PC-9 (cell line): ENCODE measurements around the gene INTU.

Experiments
- CTCF ChIP-seq: fragments of 200-600 bp; sonication (generic); conservative IDR thresholded peaks from 2 replicates; pipeline ENCODE4 v1.6.1; 2017; ENCODE audit warnings: mixed run types, antibody characterized with exemption, mild to moderate bottlenecking, moderate library complexity
- EZH2 ChIP-seq: fragments of 200-600 bp; sonication (generic); IDR thresholded peaks from 2 replicates; pipeline ENCODE4 v1.8.0; 2017; ENCODE audit warnings: antibody characterized with exemption, low read depth

- no peak for TF ChIP-seq CTCF
- no peak for TF ChIP-seq EZH2
Observed at GRCh38 chr4:127623797-127624083, 9.0 kb upstream of the INTU start.
